RWPE2 (cell line): Measurements from ENCODE around the gene ALKBH4.
"Not testable (repeated sequence)": the region's sequence is repeated elsewhere in the genome, so short reads cannot be mapped to it uniquely, and the experiment has no call there.

Experiments used
- ATAC-seq: fragments of 200-7000 bp; cut with Tn5 transposase; 3 replicates; pipeline ENCODE4 v1.9.1; 2021; ENCODE audit warnings: low read depth
- DNase-seq: peaks from one replicate; pipeline ENCODE4 v3.0.0-alpha.2; 2020; ENCODE audit warnings: low spot score
- H3K27ac ChIP-seq: fragments of 450-650 bp; 2 replicates; pipeline ENCODE4 v1.5.1; 2017; ENCODE audit warnings: mild to moderate bottlenecking; ENCODE audit not compliant: poor library complexity, severe bottlenecking
- H3K27me3 ChIP-seq: fragments of 250-450 bp; sonication (Bioruptor Pico); 2 replicates; pipeline ENCODE4 v1.5.1; 2021; ENCODE audit warnings: mild to moderate bottlenecking, moderate library complexity; ENCODE audit not compliant: insufficient read depth, poor library complexity, severe bottlenecking
- H3K36me3 ChIP-seq: fragments of 250-450 bp; sonication (Bioruptor Pico); 2 replicates; pipeline ENCODE4 v1.5.1; 2020; ENCODE audit warnings: low read depth, mild to moderate bottlenecking, moderate library complexity
- H3K4me1 ChIP-seq: fragments of 250-450 bp; sonication (Bioruptor Pico); 2 replicates; pipeline ENCODE4 v1.5.1; 2021; ENCODE audit warnings: mild to moderate bottlenecking, moderate library complexity; ENCODE audit not compliant: insufficient read depth, poor library complexity, severe bottlenecking
- H3K4me3 ChIP-seq: fragments of 250-450 bp; sonication (Bioruptor Pico); 2 replicates; pipeline ENCODE4 v1.5.1; 2021; ENCODE audit warnings: mild to moderate bottlenecking, moderate library complexity; ENCODE audit not compliant: severe bottlenecking
- H3K9me3 ChIP-seq: fragments of 250-450 bp; sonication (Bioruptor Pico); 2 replicates; pipeline ENCODE4 v1.5.1; 2021; ENCODE audit warnings: mild to moderate bottlenecking, moderate library complexity; ENCODE audit not compliant: severe bottlenecking
- CTCF ChIP-seq: fragments of 450-650 bp; IDR thresholded peaks from one replicate; pipeline ENCODE4 v1.5.1; 2017; ENCODE audit warnings: mild to moderate bottlenecking, moderate library complexity; ENCODE audit not compliant: poor library complexity, severe bottlenecking

ALKBH4 gene

GRCh38 chr7:102412548-102412947 lies 52.1 kb downstream of the ALKBH4 start:
- no peaks in the 10 kb centered on the region for H3K4me1 ChIP-seq
- no peaks in the 10 kb centered on the region for H3K27me3 ChIP-seq
- ATAC-seq, result peak; percentile 59; the same call in 2 of the 3 replicates
- H3K27ac ChIP-seq, result no peak overlapping the region
- DNase-seq, result no peak
- no peak overlapping the region for H3K4me3 ChIP-seq
- no peaks in the 10 kb centered on the region for H3K9me3 ChIP-seq
- peak; percentile 48 for TF ChIP-seq CTCF
- peaks cover 62% of the 10 kb centered on the region for H3K36me3 ChIP-seq

- H3K36me3 ChIP-seq, result peaks cover 78% of the 10 kb centered on the region
- TF ChIP-seq CTCF, result no peak
- no peak overlapping the region for H3K4me3 ChIP-seq
- H3K4me1 ChIP-seq, result no peaks in the 10 kb centered on the region
- no peak overlapping the region for H3K27ac ChIP-seq
- ATAC-seq, result no peak
- H3K27me3 ChIP-seq, result no peaks in the 10 kb centered on the region
- no peaks in the 10 kb centered on the region for H3K9me3 ChIP-seq
- no peak for DNase-seq
These were observed 53.7 kb downstream of the ALKBH4 start for GRCh38 chr7:102410918-102411317.

GRCh38 chr7:102410123-102410522 lies 54.5 kb downstream of the ALKBH4 start:
- no peak for ATAC-seq
- Histone ChIP-seq H3K4me3 (no peak overlapping the region), H3K9me3 (no peaks in the 10 kb centered on the region), H3K27me3 (no peaks in the 10 kb centered on the region), H3K36me3 (peaks cover 86% of the 10 kb centered on the region), H3K27ac (no peak overlapping the region), H3K4me1 (no peaks in the 10 kb centered on the region)
- no peak for TF ChIP-seq CTCF
- no peak for DNase-seq

- Histone ChIP-seq H3K9me3 (no peaks in the 10 kb centered on the region), H3K4me3 (no peak overlapping the region), H3K4me1 (no peaks in the 10 kb centered on the region), H3K36me3 (peaks cover 91% of the 10 kb centered on the region), H3K27me3 (no peaks in the 10 kb centered on the region), H3K27ac (no peak overlapping the region)
- ATAC-seq, result no peak
- no peak for TF ChIP-seq CTCF
- DNase-seq, result no peak
These were observed 55.3 kb downstream of the ALKBH4 start for GRCh38 chr7:102409340-102409739.

- H3K9me3 ChIP-seq, ATAC-seq, H3K4me1 ChIP-seq, DNase-seq, H3K27me3 ChIP-seq, H3K4me3 ChIP-seq, H3K27ac ChIP-seq: not testable (repeated sequence)
- H3K36me3 ChIP-seq, result peaks cover 91% of the 10 kb centered on the region
These were observed 56.1 kb downstream of the ALKBH4 start for GRCh38 chr7:102408530-102408929.
